ENCODE data around the gene PRC1.
"Not testable (repeated sequence)": the region's sequence is repeated elsewhere in the genome, so short reads cannot be mapped to it uniquely, and the experiment has no call there.

PRC1 gene

GRCh38 chr15:90932660-90932991 lies 61.7 kb downstream of the PRC1 start:
- H3K4me3 ChIP-seq (ENCODE audit: low read length): no peak overlapping the region
- TF ChIP-seq CTCF (conservative IDR thresholded peaks at IDR 0.05; ENCODE audit: low read length): no peak
- no peak for DNase-seq (ENCODE audit: low read depth)

- peak within 1 kb of the TSS; percentile 92 for H3K4me3 ChIP-seq (ENCODE audit: low read length)
- peak; percentile 71 for TF ChIP-seq CTCF (conservative IDR thresholded peaks at IDR 0.05; ENCODE audit: low read length)
- DNase-seq (ENCODE audit: low read depth): peak; percentile 78
Measured at GRCh38 chr15:90931828-90932659, 62.3 kb downstream of the PRC1 start, which contains the start of gene HDDC3. Gene HDDC3 (minus strand): TSS chr15:90932549. CDS start chr15:90932540, 9 bp downstream.

- H3K4me3 ChIP-seq (ENCODE audit: low read length): peak overlapping the region; percentile 92
- no peak for DNase-seq (ENCODE audit: low read depth)
- no peak for TF ChIP-seq CTCF (conservative IDR thresholded peaks at IDR 0.05; ENCODE audit: low read length)
Measured at GRCh38 chr15:90931575-90931827, 62.8 kb downstream of the PRC1 start.

GRCh38 chr15:90930861-90931574 lies 63.3 kb downstream of the PRC1 start:
- H3K4me3 ChIP-seq (ENCODE audit: low read length): peak overlapping the region; percentile 71
- peak; percentile 37 for DNase-seq (ENCODE audit: low read depth)
- TF ChIP-seq CTCF (conservative IDR thresholded peaks at IDR 0.05; ENCODE audit: low read length): no peak

- no peak for TF ChIP-seq CTCF (conservative IDR thresholded peaks at IDR 0.05; ENCODE audit: low read length)
- H3K4me3 ChIP-seq (ENCODE audit: low read length): peak overlapping the region; percentile 71
- DNase-seq (ENCODE audit: low read depth): no peak
Measured at GRCh38 chr15:90929246-90930019, 64.9 kb downstream of the PRC1 start.

GRCh38 chr15:90928106-90928505 lies 66.2 kb downstream of the PRC1 start:
- not testable (repeated sequence) for H3K4me3 ChIP-seq (ENCODE audit: low read length)

GRCh38 chr15:90926766-90927165 lies 67.6 kb downstream of the PRC1 start:
- not testable (repeated sequence) for DNase-seq (ENCODE audit: low read depth); H3K4me3 ChIP-seq (ENCODE audit: low read length)

More at GRCh38 chr15:90928106-90928505, 66.2 kb downstream of the PRC1 start:
- DNase-seq (ENCODE audit: low read depth): not testable (repeated sequence)

GRCh38 chr15:90924375-90924774 lies 70.0 kb downstream of the PRC1 start:
- no peak for TF ChIP-seq CTCF (conservative IDR thresholded peaks at IDR 0.05; ENCODE audit: low read length)
- DNase-seq (ENCODE audit: low read depth): no peak
- H3K4me3 ChIP-seq (ENCODE audit: low read length): no peak overlapping the region

- not testable (repeated sequence) for H3K4me3 ChIP-seq (ENCODE audit: low read length); DNase-seq (ENCODE audit: low read depth)
Measured at GRCh38 chr15:90922712-90923322, 71.5 kb downstream of the PRC1 start.

Measured in AG10803 (cell line).